Measurements from ENCODE around the gene ZNF621.

- TF ChIP-seq, protein P1, sequence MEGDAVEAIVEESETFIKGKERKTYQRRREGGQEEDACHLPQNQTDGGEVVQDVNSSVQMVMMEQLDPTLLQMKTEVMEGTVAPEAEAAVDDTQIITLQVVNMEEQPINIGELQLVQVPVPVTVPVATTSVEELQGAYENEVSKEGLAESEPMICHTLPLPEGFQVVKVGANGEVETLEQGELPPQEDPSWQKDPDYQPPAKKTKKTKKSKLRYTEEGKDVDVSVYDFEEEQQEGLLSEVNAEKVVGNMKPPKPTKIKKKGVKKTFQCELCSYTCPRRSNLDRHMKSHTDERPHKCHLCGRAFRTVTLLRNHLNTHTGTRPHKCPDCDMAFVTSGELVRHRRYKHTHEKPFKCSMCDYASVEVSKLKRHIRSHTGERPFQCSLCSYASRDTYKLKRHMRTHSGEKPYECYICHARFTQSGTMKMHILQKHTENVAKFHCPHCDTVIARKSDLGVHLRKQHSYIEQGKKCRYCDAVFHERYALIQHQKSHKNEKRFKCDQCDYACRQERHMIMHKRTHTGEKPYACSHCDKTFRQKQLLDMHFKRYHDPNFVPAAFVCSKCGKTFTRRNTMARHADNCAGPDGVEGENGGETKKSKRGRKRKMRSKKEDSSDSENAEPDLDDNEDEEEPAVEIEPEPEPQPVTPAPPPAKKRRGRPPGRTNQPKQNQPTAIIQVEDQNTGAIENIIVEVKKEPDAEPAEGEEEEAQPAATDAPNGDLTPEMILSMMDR (IDR thresholded peaks at IDR 0.05; ENCODE audit: low read depth, low read length, missing input control): no peak
- no peak for TF ChIP-seq TAF1 (conservative IDR thresholded peaks at IDR 0.05)
- TF ChIP-seq SP1 (IDR thresholded peaks at IDR 0.05): no peak
- no peak for TF ChIP-seq YY1 (IDR thresholded peaks at IDR 0.05)
- TF ChIP-seq JUND (IDR thresholded peaks at IDR 0.05): no peak
- TF ChIP-seq ATF3 (IDR thresholded peaks at IDR 0.05): no peak
- TF ChIP-seq, protein P2, sequence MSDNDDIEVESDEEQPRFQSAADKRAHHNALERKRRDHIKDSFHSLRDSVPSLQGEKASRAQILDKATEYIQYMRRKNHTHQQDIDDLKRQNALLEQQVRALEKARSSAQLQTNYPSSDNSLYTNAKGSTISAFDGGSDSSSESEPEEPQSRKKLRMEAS (IDR thresholded peaks at IDR 0.05): no peak
Measured at GRCh38 chr3:40532252-40532651, 7.5 kb downstream of the ZNF621 start.
